Caco-2 (cell line): Measurements from ENCODE around the gene AOC2. TPM values are rescaled to one million over a fixed set of nuclear protein-coding genes. Genes with fewer than 3 reads are reported as not detected.

Source experiments
- BruUV-seq: library from RNA; stranded (reverse); fragments of 400-500 nt; replicated peaks from 2 replicates; lab custom pipeline; 2021; lab: Mats Ljungman, UMichigan
- CTCF ChIA-PET: fragments of 300-600 bp; sonication (Branson Sonifier 250); formaldehyde crosslinking; loops from one replicate; lab custom pipeline; 2022; ENCODE audit warnings: antibody characterized with exemption; lab: Charles Lee
- POLR2A ChIA-PET: fragments of 300-600 bp; sonication (Branson Sonifier 250); formaldehyde crosslinking; loops from one replicate; lab custom pipeline; 2022; ENCODE audit warnings: antibody characterized with exemption; lab: Charles Lee
- DNase-seq, 2 experiments: peaks; one replicate each; pipeline versions ENCODE4 v3.0.0 to v3.0.0-alpha.2; 2020 to 2022
- H3K27me3 ChIP-seq: replicated peaks from 2 replicates; pipeline ENCODE4 v1.6.0; 2011; ENCODE audit warnings: low read length; ENCODE audit not compliant: control insufficient read depth, insufficient read depth
- H3K36me3 ChIP-seq: 2 replicates; pipeline ENCODE4 v1.5.1; 2011; ENCODE audit warnings: low read length; ENCODE audit not compliant: control insufficient read depth, insufficient read depth
- H3K4me1 ChIP-seq: fragments of 250-450 bp; sonication (Bioruptor Pico); 2 replicates; pipeline ENCODE4 v1.5.1; 2020; ENCODE audit warnings: mild to moderate bottlenecking
- H3K4me3 ChIP-seq: 2 replicates; pipeline ENCODE4 v1.5.1; 2011; ENCODE audit warnings: low read depth, mild to moderate bottlenecking, control low read depth, low read length
- H3K9me3 ChIP-seq: fragments of 250-450 bp; sonication (Bioruptor Pico); 2 replicates; pipeline ENCODE4 v1.5.1; 2020; ENCODE audit warnings: mild to moderate bottlenecking, moderate library complexity
- H3K27ac Mint-ChIP-seq: one replicate; pipeline ENCODE4 v1.8.0; 2022; ENCODE audit warnings: mixed read lengths; ENCODE audit not compliant: unreplicated experiment
- H3K27me3 Mint-ChIP-seq: one replicate; pipeline ENCODE4 v1.8.0; 2022; ENCODE audit warnings: mixed read lengths; ENCODE audit not compliant: insufficient read depth, unreplicated experiment
- H3K36me3 Mint-ChIP-seq: one replicate; pipeline ENCODE4 v1.8.0; 2022; ENCODE audit warnings: mild to moderate bottlenecking, mixed read lengths; ENCODE audit not compliant: insufficient read depth, unreplicated experiment
- H3K4me1 Mint-ChIP-seq: one replicate; pipeline ENCODE4 v1.8.0; 2022; ENCODE audit warnings: low read depth, mixed read lengths; ENCODE audit not compliant: unreplicated experiment
- H3K4me3 Mint-ChIP-seq: one replicate; pipeline ENCODE4 v1.8.0; 2022; ENCODE audit warnings: mild to moderate bottlenecking, moderate library complexity, mixed read lengths; ENCODE audit not compliant: unreplicated experiment
- H3K9me3 Mint-ChIP-seq: one replicate; pipeline ENCODE4 v1.8.0; 2022; ENCODE audit warnings: mixed read lengths; ENCODE audit not compliant: unreplicated experiment
- CTCF ChIP-seq, 2 experiments: fragments of 200-600 bp in 1 of 2; IDR thresholded peaks; 1 replicate in 1 of 2; 2 replicates in 1 of 2; pipeline versions ENCODE4 v1.5.1 to v1.8.0; 2011 to 2022; ENCODE audit warnings: antibody characterized with exemption in 1 of 2, control low read depth in 1 of 2, inconsistent platforms in 1 of 2, low read depth in 1 of 2, low read length in 1 of 2, mild to moderate bottlenecking in 1 of 2, moderate library complexity in 1 of 2; ENCODE audit not compliant: insufficient read depth in 1 of 2, severe bottlenecking in 1 of 2, unreplicated experiment in 1 of 2
- intact Hi-C: fragments of 100-400 bp; cut with micrococcal nuclease; formaldehyde crosslinking; loops from one replicate; pipeline ENCODE4 v1.10.0; 2022; ENCODE audit not compliant: unreplicated experiment
- total RNA-seq: library from RNA; stranded (reverse); gene quantifications from 2 replicates; pipeline ENCODE4 v1.2.3, GENCODE V29; 2022

Gene AOC2
- total RNA-seq, 1 experiment from 2014 or later = 4.2 TPM

GRCh38 chr17:42796066-42796758 is 48.2 kb upstream of the AOC2 start:
- ChIA-PET POLR2A (no interaction called here), CTCF (interaction anchor here (0.8 kb wide), 1 partner anchor 28 kb away, joined by 3 read pairs; the partner anchor contains the start of gene BECN1)
- Histone ChIP-seq H3K27me3 (no peaks in the 10 kb centered on the region), H3K4me3 (no peak overlapping the region), H3K36me3 (0 out of 2 replicates have a peak, but pooled peaks cover 1% of the 10 kb centered on the region), H3K4me1 (peaks cover 10% of the 10 kb centered on the region), H3K9me3 (no peaks in the 10 kb centered on the region)
- TF ChIP-seq CTCF (IDR thresholded peaks at IDR 0.05; ENCODE audit: insufficient read depth in 1 of 2, low read depth in 1 of 2, low read length in 1 of 2, severe bottlenecking in 1 of 2, unreplicated experiment in 1 of 2) = no peak
- H3K4me3 Mint-ChIP-seq = no peak overlapping the region
- no peak for DNase-seq
- intact Hi-C loops = no loop called here
- BruUV-seq = no TSS peak
- H3K27me3 Mint-ChIP-seq = no peaks in the 10 kb centered on the region
- peaks cover 6% of the 10 kb centered on the region for H3K36me3 Mint-ChIP-seq
- peaks cover 8% of the 10 kb centered on the region for H3K4me1 Mint-ChIP-seq
- no peaks in the 10 kb centered on the region for H3K9me3 Mint-ChIP-seq
- no peak overlapping the region for H3K27ac Mint-ChIP-seq

GRCh38 chr17:42797067-42798007 is 47.0 kb upstream of the AOC2 start:
- Mint-ChIP-seq H3K27ac (no peak overlapping the region), H3K4me1 (peaks cover 8% of the 10 kb centered on the region), H3K4me3 (peak overlapping the region; percentile 77), H3K27me3 (no peaks in the 10 kb centered on the region), H3K9me3 (no peaks in the 10 kb centered on the region), H3K36me3 (peaks cover 6% of the 10 kb centered on the region)
- TF ChIP-seq CTCF (IDR thresholded peaks at IDR 0.05; ENCODE audit: insufficient read depth in 1 of 2, low read depth in 1 of 2, low read length in 1 of 2, severe bottlenecking in 1 of 2, unreplicated experiment in 1 of 2) = no peak
- ChIA-PET POLR2A (interaction anchor here (1.9 to 2.0 kb wide), 2 partner anchors 24 to 26 kb away, joined by 7 to 12 read pairs; partner anchors contain the start of genes BECN1 and VPS25), CTCF (interaction anchor here (1.1 to 1.9 kb wide), 2 partner anchors 23 to 27 kb away, joined by 3 to 11 read pairs; partner anchors contain the start of gene BECN1)
- no TSS peak for BruUV-seq
- intact Hi-C loops = no loop called here
- H3K4me1 ChIP-seq = peaks cover 11% of the 10 kb centered on the region
- H3K27me3 ChIP-seq = no peaks in the 10 kb centered on the region
- no peaks in the 10 kb centered on the region for H3K9me3 ChIP-seq
- DNase-seq = no peak
- 0 out of 2 replicates have a peak, but pooled peaks cover 1% of the 10 kb centered on the region for H3K36me3 ChIP-seq
- H3K4me3 ChIP-seq = peak overlapping the region; percentile 72

GRCh38 chr17:42798011-42798382 is 46.4 kb upstream of the AOC2 start:
- H3K36me3 Mint-ChIP-seq = peaks cover 6% of the 10 kb centered on the region
- H3K4me1 ChIP-seq = peaks cover 17% of the 10 kb centered on the region
- peak overlapping the region; percentile 72 for H3K4me3 ChIP-seq
- peak overlapping the region; percentile 77 for H3K4me3 Mint-ChIP-seq
- 0 out of 2 replicates have a peak, but pooled peaks cover 1% of the 10 kb centered on the region for H3K36me3 ChIP-seq
- no peaks in the 10 kb centered on the region for H3K27me3 Mint-ChIP-seq
- intact Hi-C loops = no loop called here
- peak overlapping the region; percentile 71 for H3K27ac Mint-ChIP-seq
- ChIA-PET CTCF (interaction anchor here (0.7 to 1.9 kb wide), 5 partner anchors 22 to 220 kb away, joined by 3 to 11 read pairs (median 4); partner anchors contain the start of genes BECN1 and PSMC3IP), POLR2A (interaction anchor here (0.5 to 2.0 kb wide), 6 partner anchors 25 to 514 kb away, joined by 3 to 12 read pairs (median 7); partner anchors contain the start of genes BECN1, RPL27 and VPS25)
- no peak for TF ChIP-seq CTCF (IDR thresholded peaks at IDR 0.05; ENCODE audit: insufficient read depth in 1 of 2, low read depth in 1 of 2, low read length in 1 of 2, severe bottlenecking in 1 of 2, unreplicated experiment in 1 of 2)
- no peaks in the 10 kb centered on the region for H3K9me3 ChIP-seq
- H3K27me3 ChIP-seq = no peaks in the 10 kb centered on the region
- H3K4me1 Mint-ChIP-seq = peaks cover 8% of the 10 kb centered on the region
- no peak for DNase-seq
- no peaks in the 10 kb centered on the region for H3K9me3 Mint-ChIP-seq
- BruUV-seq = TSS peak; percentile 90
